Measurements from ENCODE around the gene RARA.

GRCh38 chr17:40278414-40278813 is 30.6 kb upstream of the RARA start:
- TF ChIP-seq ZNF530 (tag by site-specific recombination; IDR thresholded peaks at IDR 0.05; ENCODE audit: low read depth) (no peak), CTCF (tag by site-specific recombination; IDR thresholded peaks at IDR 0.05) (no peak), KLF7 (tag by site-specific recombination; IDR thresholded peaks at IDR 0.05; ENCODE audit: borderline replicate concordance) (no peak), ZNF580 (tag by site-specific recombination; IDR thresholded peaks at IDR 0.05) (no peak), SP3 (tag by site-specific recombination; IDR thresholded peaks at IDR 0.05) (no peak), ZNF16 (tag by site-specific recombination; IDR thresholded peaks at IDR 0.05; ENCODE audit: low read depth) (no peak), YY1 (tag by site-specific recombination; IDR thresholded peaks at IDR 0.05) (no peak), ZNF747 (tag by site-specific recombination; IDR thresholded peaks at IDR 0.05) (no peak), ZNF561 (tag by site-specific recombination; IDR thresholded peaks at IDR 0.05; ENCODE audit: borderline replicate concordance) (no peak)
- TF ChIP-seq, protein P1, sequence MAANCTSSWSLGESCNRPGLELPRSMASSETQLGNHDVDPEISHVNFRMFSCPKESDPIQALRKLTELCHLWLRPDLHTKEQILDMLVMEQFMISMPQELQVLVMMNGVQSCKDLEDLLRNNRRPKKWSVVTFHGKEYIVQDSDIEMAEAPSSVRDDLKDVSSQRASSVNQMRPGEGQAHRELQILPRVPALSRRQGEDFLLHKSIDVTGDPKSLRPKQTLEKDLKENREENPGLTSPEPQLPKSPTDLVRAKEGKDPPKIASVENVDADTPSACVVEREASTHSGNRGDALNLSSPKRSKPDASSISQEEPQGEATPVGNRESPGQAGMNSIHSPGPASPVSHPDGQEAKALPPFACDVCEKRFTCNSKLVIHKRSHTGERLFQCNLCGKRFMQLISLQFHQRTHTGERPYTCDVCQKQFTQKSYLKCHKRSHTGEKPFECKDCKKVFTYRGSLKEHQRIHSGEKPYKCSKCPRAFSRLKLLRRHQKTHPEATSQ (tag by site-specific recombination; IDR thresholded peaks at IDR 0.05): no peak
